SK-N-SH (cell line): Measurements from ENCODE around the gene ACTN3. TPM values are rescaled to one million over a fixed set of nuclear protein-coding genes. Genes with fewer than 3 reads are reported as not detected.

Experiments
- CTCF ChIA-PET: fragments of 300-600, 350-600 bp; formaldehyde crosslinking; extraction: SDS; loops from one replicate; lab custom pipeline; 2021; lab: Yijun Ruan, JAX
- POLR2A ChIA-PET: fragments of 350-600 bp; sonication (Branson Sonifier 250); formaldehyde crosslinking; extraction: SDS; loops from one replicate; lab custom pipeline; 2020; ENCODE audit warnings: antibody characterized with exemption, inconsistent platforms; lab: Yijun Ruan, JAX
- DNase-seq: peaks from one replicate; pipeline ENCODE4 v3.0.0; 2012
- H2AFZ ChIP-seq: fragments of 200-600 bp; sonication (generic); 2 replicates; pipeline ENCODE4 v1.8.1; 2016; ENCODE audit warnings: antibody characterized with exemption, mild to moderate bottlenecking, low read depth
- H3F3A ChIP-seq: fragments of 200-600 bp; sonication (generic); replicated peaks from 2 replicates; pipeline ENCODE3; 2016; ENCODE audit warnings: antibody characterized with exemption, mild to moderate bottlenecking; ENCODE audit not compliant: insufficient read depth
- H3K27ac ChIP-seq, 2 experiments: fragments of 200-500 bp in 1 of 2; fragments of 200-600 bp in 1 of 2; sonication (Bioruptor generic) in 1 of 2; sonication (generic), shearing (Covaris generic) in 1 of 2; 2 replicates each; pipeline versions ENCODE4 v1.5.1 to v1.6.1; 2014 to 2016; ENCODE audit warnings: low read depth in 2 of 2, inconsistent platforms in 1 of 2, low read length in 1 of 2, mild to moderate bottlenecking in 1 of 2, mixed read lengths in 1 of 2
- H3K27me3 ChIP-seq: fragments of 200-600 bp; sonication (generic), shearing (Covaris generic); 2 replicates; pipeline ENCODE4 v1.6.1; 2016; ENCODE audit warnings: mixed run types; ENCODE audit not compliant: insufficient read depth
- H3K36me3 ChIP-seq, 2 experiments: fragments of 200-500 bp in 1 of 2; fragments of 200-600 bp in 1 of 2; sonication (Bioruptor generic) in 1 of 2; sonication (generic) in 1 of 2; replicated peaks in 1 of 2; 2 replicates each; pipeline versions ENCODE3 to v1.5.1; 2014 to 2016; ENCODE audit warnings: low read length in 1 of 2, mild to moderate bottlenecking in 1 of 2; ENCODE audit not compliant: insufficient read depth in 2 of 2, control insufficient read depth in 1 of 2
- H3K4me1 ChIP-seq, 2 experiments: fragments of 200-500 bp in 1 of 2; fragments of 200-600 bp in 1 of 2; sonication (Bioruptor generic) in 1 of 2; sonication (generic), shearing (Covaris generic) in 1 of 2; 2 replicates each; pipeline versions ENCODE4 v1.5.1 to v1.6.1; 2014 to 2016; ENCODE audit warnings: low read depth in 1 of 2, low read length in 1 of 2, mixed run types in 1 of 2; ENCODE audit not compliant: insufficient read depth in 2 of 2, control insufficient read depth in 1 of 2
- H3K4me2 ChIP-seq: fragments of 200-600 bp; sonication (generic), shearing (Covaris generic); 2 replicates; pipeline ENCODE4 v1.6.1; 2017; ENCODE audit warnings: mixed run types
- H3K4me3 ChIP-seq, 2 experiments: fragments of 200-500 bp in 1 of 2; fragments of 200-600 bp in 1 of 2; sonication (Bioruptor generic) in 1 of 2; sonication (generic), shearing (Covaris generic) in 1 of 2; 2 replicates each; pipeline versions ENCODE4 v1.5.1 to v1.8.1; 2014 to 2016; ENCODE audit warnings: low read depth in 2 of 2, inconsistent platforms in 1 of 2, low read length in 1 of 2, mild to moderate bottlenecking in 1 of 2, mixed read lengths in 1 of 2, moderate library complexity in 1 of 2
- H3K79me2 ChIP-seq: fragments of 200-600 bp; sonication (generic); 2 replicates; pipeline ENCODE4 v1.8.1; 2017; ENCODE audit warnings: mild to moderate bottlenecking; ENCODE audit not compliant: insufficient read depth
- H3K9ac ChIP-seq: fragments of 200-600 bp; sonication (generic); 2 replicates; pipeline ENCODE4 v1.6.1; 2017; ENCODE audit warnings: mixed run types
- H3K9me2 ChIP-seq: fragments of 200-600 bp; sonication (generic); 2 replicates; pipeline ENCODE4 v1.6.1; 2017; ENCODE audit warnings: mixed run types
- H3K9me3 ChIP-seq: fragments of 200-600 bp; sonication (generic); 2 replicates; pipeline ENCODE4 v1.6.1; 2017; ENCODE audit warnings: mixed run types, mild to moderate bottlenecking, moderate library complexity
- H4K20me1 ChIP-seq: fragments of 200-600 bp; sonication (generic); 2 replicates; pipeline ENCODE4 v1.6.1; 2017; ENCODE audit warnings: mild to moderate bottlenecking, mixed run types; ENCODE audit not compliant: insufficient read depth
- CHD2 ChIP-seq: fragments of 150-350 bp; IDR thresholded peaks from 2 replicates; pipeline ENCODE4 v1.6.1; 2018; ENCODE audit warnings: low read length; ENCODE audit not compliant: partially characterized antibody
- EZH2phosphoT487 ChIP-seq: fragments of 200-600 bp; sonication (generic); IDR thresholded peaks from 2 replicates; pipeline ENCODE4 v1.6.1; 2017; ENCODE audit warnings: low read depth, mixed run types, mild to moderate bottlenecking, antibody characterized with exemption, moderate library complexity, borderline replicate concordance
- GABPA ChIP-seq: IDR thresholded peaks from 2 replicates; pipeline ENCODE4 v1.4.0; 2012; ENCODE audit warnings: low read depth, mild to moderate bottlenecking
- GATA2 ChIP-seq: sonication (generic); formaldehyde crosslinking; IDR thresholded peaks from 2 replicates; pipeline ENCODE4 v1.5.0; 2020; ENCODE audit warnings: mild to moderate bottlenecking, missing genetic modification reagents
- JUND ChIP-seq: IDR thresholded peaks from 2 replicates; pipeline ENCODE4 v1.4.0; 2012
- MXI1 ChIP-seq: IDR thresholded peaks from 2 replicates; pipeline ENCODE4 v1.6.1; 2012; ENCODE audit warnings: mild to moderate bottlenecking, low read depth, low read length, improper control_type of control experiment
- NFIC ChIP-seq: IDR thresholded peaks from 2 replicates; pipeline ENCODE4 v1.4.0; 2012; ENCODE audit warnings: borderline replicate concordance
- POLR2AphosphoS5 ChIP-seq: IDR thresholded peaks from 2 replicates; pipeline ENCODE4 v1.6.1; 2012; ENCODE audit warnings: low read depth, low read length
- RAD21 ChIP-seq: IDR thresholded peaks from 2 replicates; pipeline ENCODE4 v1.6.1; 2012; ENCODE audit warnings: mild to moderate bottlenecking, low read length
- RCOR1 ChIP-seq: fragments of 150-350 bp; IDR thresholded peaks from 2 replicates; pipeline ENCODE4 v1.6.1; 2017; ENCODE audit warnings: antibody characterized with exemption, low read length
- REST ChIP-seq: IDR thresholded peaks from 2 replicates; pipeline ENCODE4 v1.6.1; 2012; ENCODE audit warnings: mild to moderate bottlenecking, low read depth, low read length, moderate library complexity
- RFX5 ChIP-seq: IDR thresholded peaks from 2 replicates; pipeline ENCODE4 v1.6.1; 2012; ENCODE audit warnings: mild to moderate bottlenecking, improper control_type of control experiment, low read length
- RXRA ChIP-seq: IDR thresholded peaks from 2 replicates; pipeline ENCODE4 v1.4.0; 2012; ENCODE audit warnings: low read depth, mild to moderate bottlenecking, borderline replicate concordance
- SIN3A ChIP-seq: IDR thresholded peaks from 2 replicates; pipeline ENCODE4 v1.6.1; 2012; ENCODE audit warnings: low read depth, mild to moderate bottlenecking, low read length, moderate library complexity, borderline replicate concordance
- SMC3 ChIP-seq: IDR thresholded peaks from 2 replicates; pipeline ENCODE4 v1.6.1; 2012; ENCODE audit warnings: low read depth, low read length, improper control_type of control experiment
- TAF1 ChIP-seq: IDR thresholded peaks from 2 replicates; pipeline ENCODE4 v1.6.1; 2012; ENCODE audit warnings: low read depth, mild to moderate bottlenecking, low read length, moderate library complexity, borderline replicate concordance
- TCF12 ChIP-seq: IDR thresholded peaks from 2 replicates; pipeline ENCODE4 v1.4.0; 2012
- YY1 ChIP-seq: IDR thresholded peaks from 2 replicates; pipeline ENCODE4 v1.4.0; 2012; ENCODE audit warnings: low read depth, mild to moderate bottlenecking
- WGBS: methylation state at CpG from one replicate; pipeline ENCODE4 v1.1.6; 2017; ENCODE audit warnings: low lambda C conversion rate; 5-methylcytosine and 5-hydroxymethylcytosine counted together
- polyA plus RNA-seq, 3 experiments: library from polyadenylated mRNA; depleted of rRNA; stranded (reverse); fragments of >200 nt; gene quantifications; 2 replicates each; pipeline ENCODE4 v1.2.3, GENCODE V29; 2012
- TF ChIP-seq, protein P1 (sequence below): fragments of 200-600 bp; sonication (generic); IDR thresholded peaks from 2 replicates; pipeline ENCODE4 v1.6.1; 2017; ENCODE audit warnings: antibody characterized with exemption, mild to moderate bottlenecking, moderate library complexity

The ACTN3 gene
- polyA plus RNA-seq, 1 of the 3 experiments (the other 2 are of a cell fraction) = 0.02 TPM

DNA sequence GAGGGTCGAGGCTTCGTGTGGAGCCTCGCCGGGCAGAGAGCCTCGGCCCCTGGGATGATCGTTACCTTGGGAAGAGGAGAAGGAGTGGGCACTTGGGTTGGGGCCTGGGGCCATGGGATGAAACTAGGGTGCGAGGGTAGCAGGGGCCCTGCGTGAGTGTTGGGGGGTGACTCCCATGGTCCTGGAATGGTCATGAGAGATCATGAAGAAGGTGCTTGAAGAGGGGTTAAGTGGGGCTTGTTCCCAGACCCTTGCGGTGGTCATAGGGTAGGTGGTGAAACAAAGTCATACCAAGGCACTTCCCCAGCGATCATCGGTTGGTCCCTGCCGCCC is 46.6 kb downstream of the ACTN3 start:
- Histone ChIP-seq H3K27me3 (no peaks in the 10 kb centered on the region), H3K4me1 (peaks cover 4 to 17% of the 10 kb centered on the region in 2 experiments; a peak in 1 of 4 replicates), H2AFZ (peak overlapping the region; percentile 97), H3K9me3 (no peaks in the 10 kb centered on the region), H3K4me2 (peak overlapping the region; percentile 98), H4K20me1 (no peaks in the 10 kb centered on the region), H3K4me3 (peak overlapping the region; percentile 77 to 94), H3F3A (no peaks in the 10 kb centered on the region), H3K9me2 (no peaks in the 10 kb centered on the region), H3K9ac (peak overlapping the region; percentile 85), H3K27ac (peak overlapping the region; percentile 62 to 84; a peak in 3 of 4 replicates), H3K36me3 (no peaks in the 10 kb centered on the region), H3K79me2 (peaks cover 18% of the 10 kb centered on the region)
- TF ChIP-seq JUND (no peak), EZH2phosphoT487 (no peak), NFIC (no peak), REST (no peak), SMC3 (no peak), POLR2AphosphoS5 (no peak), GATA2 (no peak), TCF12 (no peak), GABPA (no peak), RAD21 (no peak), MXI1 (no peak; the same call in 1 of the 2 replicates), TAF1 (peak; percentile 10; the same call in 1 of the 2 replicates), CHD2 (no peak), SIN3A (0 out of 2 replicates have a peak, but pooled peaks have one; percentile 17)
- WGBS = 12% methylated on average over 12 of the region's 12 CpGs
- no peak for DNase-seq
- POLR2A ChIA-PET = interaction anchor here (1.2 to 2.0 kb wide), 4 partner anchors 23 to 45 kb away, joined by 5 to 8 read pairs (median 6); partner anchors contain the start of genes CTSF, RBM14 and RBM4
- CTCF ChIA-PET = interaction anchor here (0.9 to 3.4 kb wide), 10 partner anchors 8 to 241 kb away, joined by 3 to 21 read pairs (median 5); partner anchors contain the start of genes CTSF and RBM4B

- Histone ChIP-seq H3K9ac (peak overlapping the region; percentile 85), H3K4me3 (peak overlapping the region; percentile 77 to 94), H3F3A (no peaks in the 10 kb centered on the region), H3K79me2 (peaks cover 18% of the 10 kb centered on the region), H2AFZ (peak overlapping the region; percentile 97), H3K27ac (peak overlapping the region in 1 of 2 experiments; percentile 62; a peak in 2 of 4 replicates), H3K9me2 (no peaks in the 10 kb centered on the region), H3K4me2 (peak overlapping the region; percentile 98), H3K9me3 (no peaks in the 10 kb centered on the region), H3K36me3 (no peaks in the 10 kb centered on the region), H3K4me1 (peaks cover 4 to 17% of the 10 kb centered on the region in 2 experiments; a peak in 1 of 4 replicates), H3K27me3 (no peaks in the 10 kb centered on the region), H4K20me1 (no peaks in the 10 kb centered on the region)
- TF ChIP-seq, protein P1, sequence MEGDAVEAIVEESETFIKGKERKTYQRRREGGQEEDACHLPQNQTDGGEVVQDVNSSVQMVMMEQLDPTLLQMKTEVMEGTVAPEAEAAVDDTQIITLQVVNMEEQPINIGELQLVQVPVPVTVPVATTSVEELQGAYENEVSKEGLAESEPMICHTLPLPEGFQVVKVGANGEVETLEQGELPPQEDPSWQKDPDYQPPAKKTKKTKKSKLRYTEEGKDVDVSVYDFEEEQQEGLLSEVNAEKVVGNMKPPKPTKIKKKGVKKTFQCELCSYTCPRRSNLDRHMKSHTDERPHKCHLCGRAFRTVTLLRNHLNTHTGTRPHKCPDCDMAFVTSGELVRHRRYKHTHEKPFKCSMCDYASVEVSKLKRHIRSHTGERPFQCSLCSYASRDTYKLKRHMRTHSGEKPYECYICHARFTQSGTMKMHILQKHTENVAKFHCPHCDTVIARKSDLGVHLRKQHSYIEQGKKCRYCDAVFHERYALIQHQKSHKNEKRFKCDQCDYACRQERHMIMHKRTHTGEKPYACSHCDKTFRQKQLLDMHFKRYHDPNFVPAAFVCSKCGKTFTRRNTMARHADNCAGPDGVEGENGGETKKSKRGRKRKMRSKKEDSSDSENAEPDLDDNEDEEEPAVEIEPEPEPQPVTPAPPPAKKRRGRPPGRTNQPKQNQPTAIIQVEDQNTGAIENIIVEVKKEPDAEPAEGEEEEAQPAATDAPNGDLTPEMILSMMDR = no peak
- no peak for TF ChIP-seq REST
- TF ChIP-seq RFX5 = no peak
- no peak for TF ChIP-seq RCOR1
- no peak for TF ChIP-seq YY1
- no peak for TF ChIP-seq SIN3A
- TF ChIP-seq RXRA = no peak
- POLR2A ChIA-PET = interaction anchor here (1.3 to 2.0 kb wide), 2 partner anchors 23 to 45 kb away, joined by 6 to 7 read pairs; partner anchors contain the start of genes RBM14 and RBM4
- DNase-seq = no peak
- 50% methylated on average over 4 of the region's 7 CpGs for WGBS
- CTCF ChIA-PET = interaction anchor here (1.8 to 3.4 kb wide), 4 partner anchors 15 to 85 kb away, joined by 5 to 21 read pairs (median 14); partner anchors contain the start of genes CTSF and RBM4B
Observed at GRCh38 chr11:66593650-66594049, 46.9 kb downstream of the ACTN3 start.
